ENCODE results near the gene TTLL10.

The TTLL10 gene

DNA sequence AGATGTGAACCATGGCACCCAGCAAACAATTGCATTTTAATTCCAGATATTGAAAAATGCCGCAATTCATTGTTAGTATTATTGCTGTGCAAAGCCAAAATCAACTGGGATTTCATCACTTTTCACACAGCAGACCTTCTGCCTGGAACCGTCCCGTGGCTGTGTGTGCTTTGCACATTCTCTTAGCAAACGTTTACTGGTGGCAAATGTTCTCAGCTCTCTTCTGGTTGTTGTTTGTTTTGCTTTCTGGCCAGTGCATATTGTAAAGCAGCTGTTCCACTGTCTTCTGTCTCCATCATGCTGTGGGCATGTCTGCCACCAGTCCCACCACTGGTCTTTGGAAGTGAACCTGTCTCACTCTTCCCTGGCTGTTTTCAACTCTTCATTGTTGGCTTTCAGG, 19.8 kb upstream of the TTLL10 start:
- DNase-seq (ENCODE audit: insufficient read length) (no peak), FAIRE-seq (no peak)
- no peak for TF ChIP-seq POLR2AphosphoS5 (IDR thresholded peaks at IDR 0.05; ENCODE audit: low read depth, low read length)
- no peak for TF ChIP-seq POLR2A (IDR thresholded peaks at IDR 0.05; ENCODE audit: low read depth, low read length)
- no peak for TF ChIP-seq TAF1 (IDR thresholded peaks at IDR 0.05; ENCODE audit: borderline replicate concordance, low read depth, low read length)

DNA sequence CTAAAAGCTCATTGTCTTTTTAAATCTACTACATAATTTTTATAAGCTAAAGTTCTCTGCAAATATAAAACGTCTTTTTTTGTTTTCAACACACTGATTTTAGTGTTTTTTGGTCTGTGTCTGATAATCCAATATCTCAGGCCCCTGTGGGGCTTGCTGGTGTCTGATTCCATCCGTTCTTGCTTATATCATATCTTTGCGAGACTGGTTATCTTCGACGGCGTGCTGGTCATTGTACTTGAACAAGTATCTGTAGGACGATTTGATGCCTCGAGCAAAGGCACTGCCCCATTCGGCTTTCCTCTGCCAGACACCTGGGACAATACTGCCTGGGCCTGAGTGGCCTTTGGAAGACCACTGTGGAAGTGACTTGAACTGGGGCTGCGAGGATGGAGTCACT, 18.4 kb upstream of the TTLL10 start:
- TF ChIP-seq POLR2A (IDR thresholded peaks at IDR 0.05; ENCODE audit: low read depth, low read length) (no peak), POLR2AphosphoS5 (IDR thresholded peaks at IDR 0.05; ENCODE audit: low read depth, low read length) (no peak), TAF1 (IDR thresholded peaks at IDR 0.05; ENCODE audit: borderline replicate concordance, low read depth, low read length) (no peak)
- FAIRE-seq: no peak
- no peak for DNase-seq (ENCODE audit: insufficient read length)

DNA sequence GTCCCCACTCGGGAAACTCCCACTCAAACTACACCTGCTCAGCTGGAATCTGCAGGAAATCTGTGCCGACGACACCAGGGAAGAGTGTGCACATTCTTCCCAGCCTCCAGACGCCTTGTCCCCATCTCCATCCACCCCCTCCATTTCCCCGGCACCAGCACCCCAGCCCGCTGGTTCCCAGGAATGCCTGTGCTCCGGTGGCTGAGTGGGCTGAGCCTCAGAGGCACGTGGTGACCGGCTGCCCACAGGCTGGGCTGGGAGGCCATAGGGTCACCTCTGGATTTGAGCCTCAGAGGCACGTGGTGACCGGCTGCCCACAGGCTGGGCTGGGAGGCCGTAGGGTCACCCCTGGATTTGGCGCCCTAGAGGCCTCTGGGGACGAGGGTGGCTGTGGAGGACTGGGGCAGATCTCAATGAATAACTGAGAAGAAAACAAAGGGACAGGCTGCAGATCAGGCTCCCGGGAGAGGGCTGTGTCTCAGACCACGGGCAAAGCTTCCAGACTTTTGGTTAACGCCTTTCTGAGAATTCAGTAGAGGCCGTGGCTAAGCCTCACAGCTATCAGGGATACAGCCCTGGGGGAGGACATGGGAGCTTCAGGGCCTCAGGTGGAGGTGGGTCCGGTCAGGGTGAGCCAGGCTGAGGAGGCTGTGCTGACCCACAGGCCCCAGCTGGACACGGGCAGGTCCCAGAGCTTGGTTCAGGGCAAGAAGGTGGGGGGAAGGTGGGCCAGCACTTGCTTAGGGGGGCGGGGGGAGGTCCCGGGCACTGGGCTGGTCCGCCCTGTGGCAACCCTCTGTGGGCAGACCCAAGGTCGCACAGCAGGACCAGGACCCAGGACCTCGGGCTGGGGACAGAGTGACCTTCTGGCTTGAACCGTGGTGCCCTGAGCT, 17.3 kb upstream of the TTLL10 start:
- TF ChIP-seq POLR2AphosphoS5 (IDR thresholded peaks at IDR 0.05; ENCODE audit: low read depth, low read length) (no peak), TAF1 (IDR thresholded peaks at IDR 0.05; ENCODE audit: borderline replicate concordance, low read depth, low read length) (no peak), POLR2A (IDR thresholded peaks at IDR 0.05; ENCODE audit: low read depth, low read length) (no peak)
- DNase-seq (ENCODE audit: insufficient read length) (no peak), FAIRE-seq (no peak)

DNA sequence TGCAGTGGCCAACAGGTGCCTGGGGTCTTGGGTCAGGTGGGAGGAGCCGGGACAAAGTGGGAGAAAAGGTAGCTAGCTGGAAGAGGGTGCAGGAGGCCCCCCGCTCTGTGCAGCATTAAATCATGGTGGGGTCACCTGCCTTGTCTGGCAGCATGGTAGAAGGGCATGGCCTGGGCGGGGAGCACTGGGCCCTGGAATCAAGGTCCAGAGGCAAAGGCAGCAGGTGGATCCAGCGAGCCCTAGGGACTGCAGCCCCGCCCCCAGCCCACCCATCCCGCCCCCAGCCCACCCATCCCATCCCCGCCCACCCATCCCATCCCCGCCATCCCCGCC, 16.7 kb upstream of the TTLL10 start:
- DNase-seq (ENCODE audit: insufficient read length) (no peak), FAIRE-seq (no peak)
- TF ChIP-seq POLR2AphosphoS5 (IDR thresholded peaks at IDR 0.05; ENCODE audit: low read depth, low read length): no peak
- TF ChIP-seq POLR2A (IDR thresholded peaks at IDR 0.05; ENCODE audit: low read depth, low read length): no peak
- TF ChIP-seq TAF1 (IDR thresholded peaks at IDR 0.05; ENCODE audit: borderline replicate concordance, low read depth, low read length): no peak

DNA sequence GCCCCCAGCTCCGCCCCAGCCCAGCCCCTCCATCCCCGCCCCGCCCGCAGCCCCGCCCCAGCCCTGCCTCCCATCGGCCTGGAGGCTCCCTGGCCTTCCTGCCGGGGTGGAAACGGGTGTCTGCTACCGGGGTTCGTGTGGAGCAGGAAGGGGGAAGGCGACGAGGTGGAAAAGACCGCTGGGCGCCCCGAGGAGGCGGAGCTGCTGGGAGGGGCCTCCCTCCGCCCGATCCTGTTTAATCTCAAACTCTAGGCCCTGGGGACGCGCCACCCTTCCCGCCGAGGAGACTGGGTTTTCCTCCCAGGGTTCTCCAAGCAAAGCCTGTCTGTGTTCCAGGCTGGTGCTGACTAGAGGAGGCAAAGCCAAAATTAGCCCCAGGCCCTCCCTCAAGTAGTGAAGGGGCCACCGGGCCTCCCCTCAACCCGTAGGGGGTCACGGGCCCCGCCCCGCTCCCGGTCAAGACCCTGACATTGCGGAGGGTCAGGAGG, 16.2 kb upstream of the TTLL10 start:
- FAIRE-seq (peak; percentile 74), DNase-seq (ENCODE audit: insufficient read length) (peak; percentile 95)
- TF ChIP-seq POLR2A (IDR thresholded peaks at IDR 0.05; ENCODE audit: low read depth, low read length) (no peak), POLR2AphosphoS5 (IDR thresholded peaks at IDR 0.05; ENCODE audit: low read depth, low read length) (peak; percentile 19; the same call in 1 of the 2 replicates)

DNA sequence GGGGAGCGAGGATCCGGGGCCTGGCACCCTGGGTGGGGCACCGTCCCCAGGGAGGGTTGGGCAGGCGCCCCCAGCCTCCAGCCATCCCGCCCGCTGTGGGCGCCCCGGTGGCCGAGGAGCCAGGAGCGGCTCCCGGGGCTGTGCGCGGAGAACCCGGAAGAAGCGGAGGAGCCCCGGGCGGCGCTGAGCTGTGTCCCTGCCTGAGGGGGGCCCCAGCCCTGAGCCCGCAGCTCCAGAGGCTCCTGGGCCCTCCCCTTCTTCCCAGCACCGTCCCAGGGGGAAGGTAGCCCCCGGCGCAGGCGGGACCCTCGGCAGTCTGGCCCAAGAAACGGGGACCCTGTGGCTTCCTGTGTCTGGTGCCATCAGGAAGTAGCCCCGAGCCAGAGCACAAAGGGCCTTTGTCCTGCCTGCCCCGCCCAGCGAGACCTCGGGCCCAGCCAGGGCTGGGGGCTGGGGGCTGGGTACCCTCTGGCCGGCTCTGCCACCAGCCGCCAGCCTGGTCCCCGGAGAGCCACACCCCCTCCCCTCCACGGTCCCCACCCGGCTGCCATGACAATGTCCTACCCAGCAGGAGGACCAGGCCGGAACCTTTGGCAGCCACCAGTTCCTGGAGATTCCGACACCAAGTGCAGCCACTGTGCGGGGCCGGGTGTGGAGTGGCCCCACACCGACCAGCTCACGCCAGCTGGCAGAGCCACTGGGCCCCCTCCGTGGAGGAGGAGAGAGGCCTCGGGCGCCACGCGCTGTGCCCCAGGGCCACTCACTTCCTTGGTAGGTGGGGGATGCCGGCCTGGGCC, 15.6 kb upstream of the TTLL10 start:
- FAIRE-seq: peak; percentile 85
- peak; percentile 88 for DNase-seq (ENCODE audit: insufficient read length)
- TF ChIP-seq TAF1 (IDR thresholded peaks at IDR 0.05; ENCODE audit: borderline replicate concordance, low read depth, low read length): 0 out of 2 replicates have a peak, but pooled peaks have one; percentile 10
- TF ChIP-seq POLR2AphosphoS5 (IDR thresholded peaks at IDR 0.05; ENCODE audit: low read depth, low read length): no peak
- no peak; the same call in 1 of the 2 replicates for TF ChIP-seq POLR2A (IDR thresholded peaks at IDR 0.05; ENCODE audit: low read depth, low read length)

DNA sequence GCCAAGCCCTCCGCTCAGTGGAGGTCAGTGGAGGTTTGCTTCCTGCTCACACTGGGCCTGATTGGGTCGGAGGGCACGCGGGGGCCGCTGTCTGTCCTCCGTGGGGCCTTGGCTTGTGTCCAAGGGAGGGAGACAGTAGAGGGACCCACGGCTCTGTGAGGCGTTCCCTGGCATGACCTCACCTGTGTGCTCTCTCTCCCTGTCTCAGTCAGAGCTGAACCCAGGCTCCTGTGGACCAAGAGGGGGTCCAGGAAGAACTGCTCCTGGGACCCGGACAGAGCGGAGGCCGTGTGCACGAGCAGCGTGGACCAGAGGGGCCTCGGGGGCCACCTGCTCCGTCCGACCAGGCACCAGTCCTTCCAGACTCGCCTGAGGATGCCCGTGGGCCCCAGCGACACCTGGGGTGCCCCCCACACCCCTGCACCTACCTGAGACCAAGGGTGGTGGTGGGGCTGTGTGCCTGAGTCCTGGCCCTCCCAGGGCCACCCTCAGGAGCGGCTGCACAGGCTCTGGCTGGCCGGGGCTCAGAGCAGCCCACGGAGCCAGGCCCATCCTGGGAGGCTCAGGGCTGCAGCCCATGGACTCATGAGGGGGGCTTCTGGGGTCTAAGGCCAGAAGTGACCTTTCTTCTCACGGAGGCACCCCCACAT, 13.3 kb upstream of the TTLL10 start:
- DNase-seq (ENCODE audit: insufficient read length) (no peak), FAIRE-seq (no peak)
- TF ChIP-seq POLR2AphosphoS5 (IDR thresholded peaks at IDR 0.05; ENCODE audit: low read depth, low read length) (no peak), POLR2A (IDR thresholded peaks at IDR 0.05; ENCODE audit: low read depth, low read length) (no peak), TAF1 (IDR thresholded peaks at IDR 0.05; ENCODE audit: borderline replicate concordance, low read depth, low read length) (no peak)

DNA sequence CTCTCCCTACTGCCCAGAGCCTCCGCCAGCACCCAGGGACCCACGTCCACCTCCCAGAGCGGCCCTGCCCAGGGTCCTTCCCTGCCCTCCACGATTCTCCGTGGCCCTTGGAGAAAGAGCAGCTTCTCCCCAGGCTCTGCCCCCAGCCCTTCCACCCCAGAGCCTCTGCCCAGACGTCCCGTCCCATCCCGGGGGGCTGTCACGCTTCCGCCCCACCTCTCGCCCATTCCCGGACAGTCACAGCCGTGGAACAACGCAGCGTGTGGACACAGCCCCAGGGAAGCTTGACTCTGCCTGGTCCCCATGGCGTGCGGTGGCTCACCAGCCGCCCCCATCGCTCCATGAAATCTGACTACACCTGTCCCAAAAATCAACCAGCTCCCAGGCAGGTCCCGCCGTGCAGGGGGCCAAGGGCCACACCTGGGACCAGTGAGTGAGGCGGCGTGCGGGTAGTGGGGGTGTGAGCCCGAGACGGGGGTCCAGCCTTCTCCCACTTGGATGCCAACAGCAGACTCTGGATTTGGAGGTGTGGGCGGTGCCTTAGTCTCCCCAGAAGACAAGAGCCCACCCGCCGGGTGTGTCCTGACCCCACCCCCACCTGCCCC, 12.5 kb upstream of the TTLL10 start:
- no peak for TF ChIP-seq POLR2AphosphoS5 (IDR thresholded peaks at IDR 0.05; ENCODE audit: low read depth, low read length)
- no peak for TF ChIP-seq TAF1 (IDR thresholded peaks at IDR 0.05; ENCODE audit: borderline replicate concordance, low read depth, low read length)
- TF ChIP-seq POLR2A (IDR thresholded peaks at IDR 0.05; ENCODE audit: low read depth, low read length): no peak
- DNase-seq (ENCODE audit: insufficient read length) (no peak), FAIRE-seq (no peak)

DNA sequence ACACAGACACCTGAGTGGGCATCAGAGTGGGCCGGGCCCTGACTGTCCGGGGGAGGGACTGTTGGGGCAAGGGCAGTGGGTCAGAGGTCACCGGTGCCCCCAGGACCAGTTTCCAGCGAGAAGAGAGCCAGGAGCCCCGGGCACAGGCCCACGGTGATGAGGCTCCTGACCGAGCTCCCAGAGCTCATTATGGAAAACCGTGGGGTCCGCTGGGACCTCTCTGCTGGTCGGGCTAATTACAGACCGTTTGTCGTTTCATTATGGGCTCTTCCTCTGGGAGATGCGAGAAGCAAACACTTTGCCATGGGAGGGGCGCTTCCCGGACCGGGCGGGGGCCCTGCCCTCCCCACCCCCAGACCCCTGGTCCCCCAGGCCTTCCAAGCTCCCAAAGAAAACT, 12.0 kb upstream of the TTLL10 start:
- TF ChIP-seq TAF1 (IDR thresholded peaks at IDR 0.05; ENCODE audit: borderline replicate concordance, low read depth, low read length): no peak
- no peak for TF ChIP-seq POLR2AphosphoS5 (IDR thresholded peaks at IDR 0.05; ENCODE audit: low read depth, low read length)
- TF ChIP-seq POLR2A (IDR thresholded peaks at IDR 0.05; ENCODE audit: low read depth, low read length): no peak
- no peak for DNase-seq (ENCODE audit: insufficient read length)
- FAIRE-seq: no peak

DNA sequence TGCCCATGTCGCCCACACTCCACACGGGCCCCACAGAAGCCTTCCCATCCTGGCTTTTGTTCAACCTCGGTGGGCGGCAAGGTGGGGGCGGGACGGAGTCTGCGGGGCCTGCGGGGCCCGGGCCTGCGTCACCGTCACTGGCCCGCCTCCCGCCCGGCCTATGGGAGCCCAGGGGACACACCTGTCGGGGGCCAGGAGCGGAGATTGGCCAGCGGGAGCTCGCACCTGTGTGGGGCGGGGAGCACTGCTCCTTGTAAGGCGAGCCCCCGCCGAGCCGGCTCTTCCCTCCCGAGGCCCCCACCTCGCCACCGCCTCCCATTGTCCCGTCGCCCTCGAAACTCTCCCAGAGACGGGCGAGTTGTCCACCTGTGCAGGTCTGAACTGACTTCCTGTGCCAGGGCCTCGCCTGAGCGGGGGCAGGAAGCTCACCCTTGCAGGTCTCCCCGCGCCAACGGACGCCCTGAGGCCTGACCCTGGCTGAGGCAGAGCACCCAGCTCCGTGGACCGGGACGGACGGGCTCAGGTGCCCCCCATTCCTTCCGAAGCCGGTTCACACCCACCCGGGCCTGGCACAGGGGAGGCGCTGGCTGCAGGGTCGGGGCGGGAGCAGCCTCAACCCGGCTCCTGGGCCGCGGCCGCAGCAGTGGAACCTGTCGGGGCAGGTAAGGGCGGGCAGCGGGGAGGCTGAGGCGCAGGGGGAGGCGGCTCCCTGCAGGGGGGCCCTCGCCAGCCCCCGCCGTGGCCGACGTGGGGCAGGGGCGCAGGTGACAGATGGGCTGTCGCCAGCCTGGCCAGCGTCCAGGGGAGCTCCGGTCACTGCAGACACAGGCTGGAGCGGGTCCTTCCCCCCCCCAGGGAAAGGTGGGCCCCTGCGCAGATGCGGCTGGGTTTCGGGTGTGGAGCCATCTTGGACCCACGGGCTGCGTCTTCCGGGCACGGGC, 10.8 kb upstream of the TTLL10 start:
- DNase-seq (ENCODE audit: insufficient read length): no peak
- TF ChIP-seq POLR2A (IDR thresholded peaks at IDR 0.05; ENCODE audit: low read depth, low read length): no peak
- no peak for FAIRE-seq
